Measurements from ENCODE around the gene LUZP2.

DNA sequence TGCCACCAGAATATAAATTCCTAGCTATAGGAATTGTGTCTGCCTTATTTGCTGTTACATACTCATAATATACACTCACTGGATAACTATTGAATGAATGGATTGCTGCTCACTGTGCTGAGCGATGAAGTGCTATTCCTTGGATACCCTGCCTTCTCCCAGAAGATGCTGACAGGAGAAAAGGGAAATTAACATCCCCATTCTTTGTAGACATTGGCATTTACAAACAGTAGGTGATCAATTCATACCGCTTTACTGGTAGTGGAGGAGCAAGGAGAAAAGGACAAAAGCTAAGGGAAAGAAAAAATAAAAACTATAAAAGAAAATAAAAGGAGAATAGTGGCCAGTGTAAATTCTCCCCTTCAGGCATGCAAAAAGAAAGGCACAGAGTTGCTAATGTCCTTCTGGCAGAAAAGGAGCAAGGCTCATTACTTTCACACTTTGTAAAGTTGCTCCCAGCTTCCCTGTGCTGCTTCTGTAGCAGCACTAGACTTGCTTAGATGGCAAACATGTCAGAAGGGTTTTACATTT lies 183.0 kb downstream of the LUZP2 start:
- TF ChIP-seq GATA2 (CRISPR knock-in tag; IDR thresholded peaks at IDR 0.05), result no peak
- TF ChIP-seq POLR2AphosphoS5 (IDR thresholded peaks at IDR 0.05; ENCODE audit: low read depth, low read length), result no peak
- TF ChIP-seq GABPA (IDR thresholded peaks at IDR 0.05; ENCODE audit: low read depth), result no peak
- TF ChIP-seq EZH2phosphoT487 (IDR thresholded peaks at IDR 0.05; ENCODE audit: borderline replicate concordance, low read depth), result no peak
- TF ChIP-seq, protein P1, sequence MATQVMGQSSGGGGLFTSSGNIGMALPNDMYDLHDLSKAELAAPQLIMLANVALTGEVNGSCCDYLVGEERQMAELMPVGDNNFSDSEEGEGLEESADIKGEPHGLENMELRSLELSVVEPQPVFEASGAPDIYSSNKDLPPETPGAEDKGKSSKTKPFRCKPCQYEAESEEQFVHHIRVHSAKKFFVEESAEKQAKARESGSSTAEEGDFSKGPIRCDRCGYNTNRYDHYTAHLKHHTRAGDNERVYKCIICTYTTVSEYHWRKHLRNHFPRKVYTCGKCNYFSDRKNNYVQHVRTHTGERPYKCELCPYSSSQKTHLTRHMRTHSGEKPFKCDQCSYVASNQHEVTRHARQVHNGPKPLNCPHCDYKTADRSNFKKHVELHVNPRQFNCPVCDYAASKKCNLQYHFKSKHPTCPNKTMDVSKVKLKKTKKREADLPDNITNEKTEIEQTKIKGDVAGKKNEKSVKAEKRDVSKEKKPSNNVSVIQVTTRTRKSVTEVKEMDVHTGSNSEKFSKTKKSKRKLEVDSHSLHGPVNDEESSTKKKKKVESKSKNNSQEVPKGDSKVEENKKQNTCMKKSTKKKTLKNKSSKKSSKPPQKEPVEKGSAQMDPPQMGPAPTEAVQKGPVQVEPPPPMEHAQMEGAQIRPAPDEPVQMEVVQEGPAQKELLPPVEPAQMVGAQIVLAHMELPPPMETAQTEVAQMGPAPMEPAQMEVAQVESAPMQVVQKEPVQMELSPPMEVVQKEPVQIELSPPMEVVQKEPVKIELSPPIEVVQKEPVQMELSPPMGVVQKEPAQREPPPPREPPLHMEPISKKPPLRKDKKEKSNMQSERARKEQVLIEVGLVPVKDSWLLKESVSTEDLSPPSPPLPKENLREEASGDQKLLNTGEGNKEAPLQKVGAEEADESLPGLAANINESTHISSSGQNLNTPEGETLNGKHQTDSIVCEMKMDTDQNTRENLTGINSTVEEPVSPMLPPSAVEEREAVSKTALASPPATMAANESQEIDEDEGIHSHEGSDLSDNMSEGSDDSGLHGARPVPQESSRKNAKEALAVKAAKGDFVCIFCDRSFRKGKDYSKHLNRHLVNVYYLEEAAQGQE (IDR thresholded peaks at IDR 0.05; ENCODE audit: low read depth, low read length), result no peak
- TF ChIP-seq, protein P2, sequence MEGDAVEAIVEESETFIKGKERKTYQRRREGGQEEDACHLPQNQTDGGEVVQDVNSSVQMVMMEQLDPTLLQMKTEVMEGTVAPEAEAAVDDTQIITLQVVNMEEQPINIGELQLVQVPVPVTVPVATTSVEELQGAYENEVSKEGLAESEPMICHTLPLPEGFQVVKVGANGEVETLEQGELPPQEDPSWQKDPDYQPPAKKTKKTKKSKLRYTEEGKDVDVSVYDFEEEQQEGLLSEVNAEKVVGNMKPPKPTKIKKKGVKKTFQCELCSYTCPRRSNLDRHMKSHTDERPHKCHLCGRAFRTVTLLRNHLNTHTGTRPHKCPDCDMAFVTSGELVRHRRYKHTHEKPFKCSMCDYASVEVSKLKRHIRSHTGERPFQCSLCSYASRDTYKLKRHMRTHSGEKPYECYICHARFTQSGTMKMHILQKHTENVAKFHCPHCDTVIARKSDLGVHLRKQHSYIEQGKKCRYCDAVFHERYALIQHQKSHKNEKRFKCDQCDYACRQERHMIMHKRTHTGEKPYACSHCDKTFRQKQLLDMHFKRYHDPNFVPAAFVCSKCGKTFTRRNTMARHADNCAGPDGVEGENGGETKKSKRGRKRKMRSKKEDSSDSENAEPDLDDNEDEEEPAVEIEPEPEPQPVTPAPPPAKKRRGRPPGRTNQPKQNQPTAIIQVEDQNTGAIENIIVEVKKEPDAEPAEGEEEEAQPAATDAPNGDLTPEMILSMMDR (IDR thresholded peaks at IDR 0.05), result no peak
- TF ChIP-seq MXI1 (IDR thresholded peaks at IDR 0.05; ENCODE audit: low read depth, low read length), result no peak
- TF ChIP-seq USF2 (IDR thresholded peaks at IDR 0.05; ENCODE audit: borderline replicate concordance, low read depth, low read length), result no peak
- no peak for TF ChIP-seq IRF3 (IDR thresholded peaks at IDR 0.05; ENCODE audit: low read depth, low read length)
- TF ChIP-seq SIN3A (IDR thresholded peaks at IDR 0.05; ENCODE audit: borderline replicate concordance, low read depth, low read length), result no peak

Data from SK-N-SH (cell line).